Measurements from ENCODE around the gene UBE2E3.

The UBE2E3 gene

DNA sequence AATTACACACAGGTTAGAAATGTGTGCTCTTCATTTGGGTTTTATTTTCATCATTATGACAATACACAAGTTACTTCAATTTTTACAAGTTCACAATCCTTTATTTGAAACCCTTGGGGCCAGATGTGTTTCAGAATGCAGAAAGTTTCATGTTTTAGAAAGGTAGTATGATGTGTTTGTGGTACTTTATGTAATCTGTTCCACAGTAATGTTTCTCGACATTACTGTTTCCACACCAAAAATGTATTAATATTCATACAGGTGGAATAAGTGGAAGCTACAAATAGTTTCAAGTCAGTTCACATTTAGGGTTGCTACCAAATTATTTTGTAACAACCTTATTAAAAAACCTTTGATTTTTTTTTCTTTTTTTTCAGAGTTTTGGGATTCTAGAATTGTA lies 10.4 kb downstream of the UBE2E3 start:
- TF ChIP-seq, protein P1, sequence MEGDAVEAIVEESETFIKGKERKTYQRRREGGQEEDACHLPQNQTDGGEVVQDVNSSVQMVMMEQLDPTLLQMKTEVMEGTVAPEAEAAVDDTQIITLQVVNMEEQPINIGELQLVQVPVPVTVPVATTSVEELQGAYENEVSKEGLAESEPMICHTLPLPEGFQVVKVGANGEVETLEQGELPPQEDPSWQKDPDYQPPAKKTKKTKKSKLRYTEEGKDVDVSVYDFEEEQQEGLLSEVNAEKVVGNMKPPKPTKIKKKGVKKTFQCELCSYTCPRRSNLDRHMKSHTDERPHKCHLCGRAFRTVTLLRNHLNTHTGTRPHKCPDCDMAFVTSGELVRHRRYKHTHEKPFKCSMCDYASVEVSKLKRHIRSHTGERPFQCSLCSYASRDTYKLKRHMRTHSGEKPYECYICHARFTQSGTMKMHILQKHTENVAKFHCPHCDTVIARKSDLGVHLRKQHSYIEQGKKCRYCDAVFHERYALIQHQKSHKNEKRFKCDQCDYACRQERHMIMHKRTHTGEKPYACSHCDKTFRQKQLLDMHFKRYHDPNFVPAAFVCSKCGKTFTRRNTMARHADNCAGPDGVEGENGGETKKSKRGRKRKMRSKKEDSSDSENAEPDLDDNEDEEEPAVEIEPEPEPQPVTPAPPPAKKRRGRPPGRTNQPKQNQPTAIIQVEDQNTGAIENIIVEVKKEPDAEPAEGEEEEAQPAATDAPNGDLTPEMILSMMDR (conservative IDR thresholded peaks at IDR 0.05), result no peak
- no peak for TF ChIP-seq ZFX (IDR thresholded peaks at IDR 0.05)
- no peak overlapping the region for H3K27ac ChIP-seq

GRCh38 chr2:180991361-180991760 lies 11.0 kb downstream of the UBE2E3 start:
- H3K27ac ChIP-seq, result no peak overlapping the region
- TF ChIP-seq, protein P1 (conservative IDR thresholded peaks at IDR 0.05), result peak; percentile 22; the same call in 1 of the 2 replicates
- no peak for TF ChIP-seq ZFX (IDR thresholded peaks at IDR 0.05)

DNA sequence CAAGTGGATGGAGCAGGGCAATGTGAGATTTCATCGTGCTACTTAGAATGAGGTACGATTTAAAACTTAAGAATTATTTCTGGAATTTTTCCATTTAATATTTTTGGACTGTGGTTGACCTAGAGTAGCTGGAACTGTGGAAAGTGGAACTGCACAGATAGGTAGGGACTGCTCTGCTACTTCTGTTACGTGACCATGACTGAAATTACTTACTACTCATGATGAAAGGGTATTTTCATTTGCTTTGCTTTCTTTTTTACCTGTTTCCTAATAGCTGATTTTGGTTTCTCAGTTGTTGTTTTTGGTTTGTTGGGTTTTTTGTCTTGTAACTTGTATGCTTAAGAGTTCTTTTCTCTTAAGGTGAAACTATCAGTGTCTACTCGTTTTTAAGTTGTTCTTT lies 11.4 kb downstream of the UBE2E3 start:
- no peak for TF ChIP-seq ZFX (IDR thresholded peaks at IDR 0.05)
- TF ChIP-seq, protein P1 (conservative IDR thresholded peaks at IDR 0.05), result no peak; the same call in 1 of the 2 replicates
- no peak overlapping the region for H3K27ac ChIP-seq

GRCh38 chr2:180992994-180993393 lies 12.6 kb downstream of the UBE2E3 start:
- no peak overlapping the region for H3K27ac ChIP-seq
- TF ChIP-seq ZFX (IDR thresholded peaks at IDR 0.05), result no peak
- TF ChIP-seq, protein P1 (conservative IDR thresholded peaks at IDR 0.05), result no peak

DNA sequence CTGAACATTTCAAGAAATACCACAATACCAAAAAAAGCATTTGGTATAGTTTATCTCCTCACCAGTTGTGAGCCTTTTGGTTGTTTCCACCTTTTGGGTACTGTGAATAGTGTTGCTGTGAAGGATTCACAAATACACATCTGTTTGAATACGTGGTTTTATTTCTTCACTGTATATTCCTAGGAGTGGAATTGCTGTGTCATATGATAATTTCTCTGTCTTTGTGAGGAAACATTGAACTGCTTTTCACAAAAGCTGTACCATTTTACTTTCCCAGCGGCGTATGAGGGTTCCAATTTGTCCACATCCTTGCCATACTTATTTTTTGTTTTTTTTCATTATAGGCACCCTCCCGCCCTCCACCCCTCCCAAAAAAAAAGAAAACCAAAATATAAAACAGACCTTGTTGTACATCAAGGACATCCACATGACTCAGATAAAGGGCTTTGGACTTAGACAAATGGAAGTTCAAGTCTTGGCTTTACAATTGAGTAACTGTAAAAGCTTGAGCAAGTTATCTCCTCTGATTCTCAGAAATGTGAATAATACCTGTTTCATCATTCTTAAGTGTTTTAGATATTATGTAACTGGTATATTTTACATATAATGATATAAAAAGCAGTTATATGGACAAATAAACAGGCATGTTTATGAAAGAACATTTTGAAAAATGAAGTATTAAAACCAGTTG lies 19.0 kb downstream of the UBE2E3 start:
- no peak for TF ChIP-seq ZFX (IDR thresholded peaks at IDR 0.05)
- TF ChIP-seq, protein P1 (conservative IDR thresholded peaks at IDR 0.05), result no peak
- no peak overlapping the region for H3K27ac ChIP-seq

GRCh38 chr2:181004647-181005325 lies 24.4 kb downstream of the UBE2E3 start:
- TF ChIP-seq, protein P1 (conservative IDR thresholded peaks at IDR 0.05), result no peak
- TF ChIP-seq ZFX (IDR thresholded peaks at IDR 0.05), result no peak
- H3K27ac ChIP-seq, result peak overlapping the region; percentile 30; the same call in 1 of the 2 replicates

GRCh38 chr2:181005326-181005655 lies 24.9 kb downstream of the UBE2E3 start:
- H3K27ac ChIP-seq, result no peak overlapping the region
- no peak for TF ChIP-seq ZFX (IDR thresholded peaks at IDR 0.05)
- TF ChIP-seq, protein P1 (conservative IDR thresholded peaks at IDR 0.05), result no peak

Measured in C4-2B (cell line).